HFF-Myc (cell line): ENCODE measurements around the gene MARCKSL1.
"Not testable (repeated sequence)": the region's sequence is repeated elsewhere in the genome, so short reads cannot be mapped to it uniquely, and the experiment has no call there.

Experiments used
- DNase-seq: peaks from one replicate; pipeline ENCODE4 v3.0.0-alpha.2; 2011; ENCODE audit warnings: low read depth; ENCODE audit errors: extremely low read depth
- H3K4me3 ChIP-seq: replicated peaks from 2 replicates; pipeline ENCODE4 v1.5.1; 2011; ENCODE audit warnings: low read depth, mild to moderate bottlenecking, control low read depth, low read length
- CTCF ChIP-seq: IDR thresholded peaks from 2 replicates; pipeline ENCODE4 v1.5.1; 2012; ENCODE audit warnings: mild to moderate bottlenecking, low read depth, low read length, control low read depth; ENCODE audit errors: missing control alignments

The MARCKSL1 gene

GRCh38 chr1:32289256-32289655 is 46.8 kb downstream of the MARCKSL1 start:
- TF ChIP-seq CTCF = no peak
- no peak overlapping the region for H3K4me3 ChIP-seq
- DNase-seq = no peak

GRCh38 chr1:32286763-32287162 is 49.3 kb downstream of the MARCKSL1 start:
- no peak overlapping the region for H3K4me3 ChIP-seq
- no peak for DNase-seq
- no peak for TF ChIP-seq CTCF

GRCh38 chr1:32285658-32286057 is 50.4 kb downstream of the MARCKSL1 start:
- no peak for TF ChIP-seq CTCF
- no peak overlapping the region for H3K4me3 ChIP-seq
- DNase-seq = no peak

GRCh38 chr1:32284777-32285176 is 51.3 kb downstream of the MARCKSL1 start:
- not testable (repeated sequence) for H3K4me3 ChIP-seq, DNase-seq
